ENCODE measurements around the gene CD59. TPM values are rescaled to one million over a fixed set of nuclear protein-coding genes. Genes with fewer than 3 reads are reported as not detected.

The CD59 gene
- total and polyA plus RNA-seq, 2 of the 13 experiments (the other 11 are each of a cell fraction or from before 2014, with no cell fraction given), result 127 to 289 TPM

- FAIRE-seq (no peak), ATAC-seq (no peak), DNase-seq (ENCODE audit: low spot score) (no peak)
- CTCF ChIA-PET (ENCODE audit: low intra/inter-chr PET ratio, low total read pairs), result no interaction called here
- H3K4me3 ChIP-seq (replicated peaks in 1 of 3; ENCODE audit: insufficient read depth in 1 of 3, low read depth in 2 of 3, low read length in 3 of 3), result no peak overlapping the region
- no peaks in the 10 kb centered on the region for H3K79me2 ChIP-seq (ENCODE audit: insufficient read depth, low read length)
- intact Hi-C loops (cut with micrococcal nuclease; ENCODE audit: unreplicated experiment), result no loop called here
- WGBS (ENCODE audit: low lambda C conversion rate), result 78% methylated on average over 4 of the region's 4 CpGs
- POLR2A ChIA-PET, result no interaction called here
- no peak overlapping the region for H3K9ac ChIP-seq (ENCODE audit: insufficient read depth, low read depth, low read length)
- H3K4me1 ChIP-seq (ENCODE audit: insufficient read depth, low read length), result no peaks in the 10 kb centered on the region
- no peak overlapping the region for H3K4me2 ChIP-seq (ENCODE audit: low read depth, low read length)
- BruUV-seq (replicated peaks), result no TSS peak
- H2AFZ ChIP-seq (ENCODE audit: low read length), result no peak overlapping the region
- H3K27me3 ChIP-seq (ENCODE audit: control insufficient read depth in 1 of 2, insufficient read depth in 2 of 2, low read length in 2 of 2), result no peaks in the 10 kb centered on the region
- peaks cover 7 to 17% of the 10 kb centered on the region in 2 experiments; a peak in 4 of 5 replicates for H3K36me3 ChIP-seq (replicated peaks in 1 of 2; ENCODE audit: control insufficient read depth in 1 of 2, insufficient read depth in 2 of 2, low read length in 2 of 2)
- no peak overlapping the region for H3K27ac ChIP-seq (ENCODE audit: extremely low read length, insufficient read depth, low read length)
- TF ChIP-seq ZNF792 (CRISPR knock-in tag; IDR thresholded peaks at IDR 0.05) (no peak), BCLAF1 (IDR thresholded peaks at IDR 0.05) (no peak), CHD2 (IDR thresholded peaks at IDR 0.05; ENCODE audit: low read depth, low read length) (no peak), TEAD3 (CRISPR knock-in tag; optimal IDR thresholded peaks at IDR 0.05; ENCODE audit: borderline replicate concordance) (no peak), FOXP1 (IDR thresholded peaks at IDR 0.05) (no peak), FOXP1 (CRISPR knock-in tag; IDR thresholded peaks at IDR 0.05) (no peak), KDM6A (CRISPR knock-in tag; IDR thresholded peaks at IDR 0.05; ENCODE audit: low read depth) (no peak), HNRNPUL1 (IDR thresholded peaks at IDR 0.05; ENCODE audit: low read depth, low read length) (no peak), POLR2A (IDR thresholded peaks at IDR 0.05; ENCODE audit: insufficient read depth in 1 of 2, low read depth in 2 of 2, low read length in 2 of 2) (no peak), ZNF317 (CRISPR knock-in tag; IDR thresholded peaks at IDR 0.05) (no peak), ARID2 (CRISPR knock-in tag; IDR thresholded peaks at IDR 0.05; ENCODE audit: borderline replicate concordance) (no peak), ZNF335 (CRISPR knock-in tag; IDR thresholded peaks at IDR 0.05) (no peak), HNRNPH1 (optimal IDR thresholded peaks at IDR 0.05; ENCODE audit: low read depth, low read length) (no peak), ZNF207 (IDR thresholded peaks at IDR 0.05; ENCODE audit: borderline replicate concordance) (no peak), ZNF576 (CRISPR knock-in tag; IDR thresholded peaks at IDR 0.05) (no peak)
- H3K9me3 ChIP-seq (ENCODE audit: low read length), result no peaks in the 10 kb centered on the region
- H4K20me1 ChIP-seq (ENCODE audit: insufficient read depth, low read length), result 0 out of 2 replicates have a peak, but pooled peaks cover 2% of the 10 kb centered on the region
- in situ Hi-C loops (cut with HindIII; ENCODE audit: extremely low pct_ligation_motif_present, low pct_unique_long_range_greater_than_20kb), result no loop called here
These were observed 17.2 kb upstream of the CD59 start for GRCh38 chr11:33753304-33753967.

Data from HepG2 (cell line).